Endodermal cell (in vitro differentiated cells): ENCODE results near the gene TMEM45B. TPM values are rescaled to one million over a fixed set of nuclear protein-coding genes. Genes with fewer than 3 reads are reported as not detected.

Source experiments
- DNase-seq: peaks from one replicate; pipeline ENCODE4 v3.0.0-alpha.2; 2017
- H3K27ac ChIP-seq: 2 replicates; pipeline ENCODE4 v1.5.1; 2013; ENCODE audit warnings: mild to moderate bottlenecking, low read depth, low read length, moderate library complexity
- H3K27me3 ChIP-seq: 2 replicates; pipeline ENCODE4 v1.6.1; 2013; ENCODE audit warnings: mild to moderate bottlenecking, low read length, moderate library complexity; ENCODE audit not compliant: insufficient read depth, control insufficient read depth, poor library complexity, severe bottlenecking
- H3K36me3 ChIP-seq: 2 replicates; pipeline ENCODE4 v1.7.0; 2013; ENCODE audit warnings: mild to moderate bottlenecking, low read length, moderate library complexity; ENCODE audit not compliant: control insufficient read depth, insufficient read depth
- H3K4me1 ChIP-seq: one replicate; pipeline ENCODE4 v1.7.0; 2013; ENCODE audit warnings: low read length; ENCODE audit not compliant: control insufficient read depth, insufficient read depth
- H3K4me3 ChIP-seq: 2 replicates; pipeline ENCODE4 v1.5.1; 2013; ENCODE audit warnings: mild to moderate bottlenecking, low read length, moderate library complexity
- H3K9ac ChIP-seq: 2 replicates; pipeline ENCODE4 v1.6.1; 2013; ENCODE audit warnings: mild to moderate bottlenecking, low read length, moderate library complexity; ENCODE audit not compliant: poor library complexity, severe bottlenecking; ENCODE audit errors: extremely low read depth
- H3K9me3 ChIP-seq: 2 replicates; pipeline ENCODE4 v1.6.1; 2013; ENCODE audit warnings: mild to moderate bottlenecking, low read length, moderate library complexity; ENCODE audit not compliant: control insufficient read depth
- H3K27ac Mint-ChIP-seq: 2 replicates; pipeline ENCODE4 v1.8.0; 2020; ENCODE audit warnings: mixed read lengths
- H3K27me3 Mint-ChIP-seq: 2 replicates; pipeline ENCODE4 v1.8.0; 2021; ENCODE audit warnings: mild to moderate bottlenecking, mixed read lengths; ENCODE audit not compliant: insufficient read depth
- H3K36me3 Mint-ChIP-seq: 2 replicates; pipeline ENCODE4 v1.8.0; 2020; ENCODE audit warnings: low read depth, mixed read lengths
- H3K4me1 Mint-ChIP-seq: 2 replicates; pipeline ENCODE4 v1.8.0; 2020; ENCODE audit warnings: mixed read lengths
- H3K4me3 Mint-ChIP-seq: 2 replicates; pipeline ENCODE4 v1.8.0; 2020; ENCODE audit warnings: mild to moderate bottlenecking, moderate library complexity, mixed read lengths
- H3K9me3 Mint-ChIP-seq: 2 replicates; pipeline ENCODE4 v1.8.0; 2020; ENCODE audit warnings: mild to moderate bottlenecking, mixed read lengths
- whole genome bisulfite sequencing, 2 experiments: methylation state at CpG; one replicate each; pipeline versions ENCODE4 v1.1.5 to v1.1.7; 2013; ENCODE audit warnings: missing lambda C conversion rate in 2 of 2, mixed read lengths in 1 of 2; ENCODE audit not compliant: insufficient coverage in 1 of 2, insufficient read length in 1 of 2; 5-methylcytosine and 5-hydroxymethylcytosine counted together
- total RNA-seq, 2 donors: library from RNA; stranded (reverse); fragmentation: NEBNext Ultra II Directional in 1 of 2; extraction: Animal tissue kit (Norgen Biotek cat#: 25700) in 1 of 2; gene quantifications; 2 replicates in 1 of 2; 3 replicates in 1 of 2; pipeline ENCODE4 v1.2.1, GENCODE V29; 2021
- TF ChIP-seq, protein P1 (sequence below): fragments of 200-600 bp; sonication (generic); conservative IDR thresholded peaks from 2 replicates; pipeline ENCODE4 v1.5.0; 2021; ENCODE audit warnings: antibody characterized with exemption, mild to moderate bottlenecking

Gene TMEM45B
- total RNA-seq, 2 donors from 2014 or later = not detected

DNA sequence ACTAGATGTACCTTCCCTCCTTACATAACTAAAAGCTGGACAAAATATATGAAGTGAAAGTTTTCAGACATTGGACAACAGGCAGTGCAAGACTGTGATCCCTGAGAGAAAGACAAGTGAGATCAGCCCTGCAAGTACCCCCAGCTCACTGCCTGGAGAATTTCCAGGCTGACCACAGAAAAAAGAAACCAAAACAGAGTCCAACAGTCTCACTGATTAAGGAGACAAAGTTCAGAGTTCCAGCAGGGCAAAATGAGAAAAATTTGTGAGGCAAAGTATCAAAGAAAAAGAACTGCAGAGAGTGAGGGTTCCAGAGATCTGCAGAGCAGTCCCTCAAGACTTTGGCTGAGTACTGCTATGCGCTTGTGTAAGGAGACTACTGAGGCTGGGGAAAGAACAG is 47.3 kb upstream of the TMEM45B start:
- no peaks in the 10 kb centered on the region for H3K27me3 Mint-ChIP-seq
- no peaks in the 10 kb centered on the region for H3K36me3 Mint-ChIP-seq
- TF ChIP-seq, protein P1, sequence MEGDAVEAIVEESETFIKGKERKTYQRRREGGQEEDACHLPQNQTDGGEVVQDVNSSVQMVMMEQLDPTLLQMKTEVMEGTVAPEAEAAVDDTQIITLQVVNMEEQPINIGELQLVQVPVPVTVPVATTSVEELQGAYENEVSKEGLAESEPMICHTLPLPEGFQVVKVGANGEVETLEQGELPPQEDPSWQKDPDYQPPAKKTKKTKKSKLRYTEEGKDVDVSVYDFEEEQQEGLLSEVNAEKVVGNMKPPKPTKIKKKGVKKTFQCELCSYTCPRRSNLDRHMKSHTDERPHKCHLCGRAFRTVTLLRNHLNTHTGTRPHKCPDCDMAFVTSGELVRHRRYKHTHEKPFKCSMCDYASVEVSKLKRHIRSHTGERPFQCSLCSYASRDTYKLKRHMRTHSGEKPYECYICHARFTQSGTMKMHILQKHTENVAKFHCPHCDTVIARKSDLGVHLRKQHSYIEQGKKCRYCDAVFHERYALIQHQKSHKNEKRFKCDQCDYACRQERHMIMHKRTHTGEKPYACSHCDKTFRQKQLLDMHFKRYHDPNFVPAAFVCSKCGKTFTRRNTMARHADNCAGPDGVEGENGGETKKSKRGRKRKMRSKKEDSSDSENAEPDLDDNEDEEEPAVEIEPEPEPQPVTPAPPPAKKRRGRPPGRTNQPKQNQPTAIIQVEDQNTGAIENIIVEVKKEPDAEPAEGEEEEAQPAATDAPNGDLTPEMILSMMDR = no peak
- Histone ChIP-seq H3K4me1 (no peaks in the 10 kb centered on the region), H3K36me3 (no peaks in the 10 kb centered on the region), H3K27me3 (no peaks in the 10 kb centered on the region), H3K4me3 (no peak overlapping the region), H3K9ac (no peak overlapping the region), H3K9me3 (no peaks in the 10 kb centered on the region), H3K27ac (no peak overlapping the region)
- no peak overlapping the region for H3K4me3 Mint-ChIP-seq
- peaks cover 1% of the 10 kb centered on the region for H3K4me1 Mint-ChIP-seq
- H3K9me3 Mint-ChIP-seq = no peaks in the 10 kb centered on the region
- no peak for DNase-seq
- H3K27ac Mint-ChIP-seq = no peak overlapping the region
- WGBS, 2 experiments = 94 to 100% methylated on average over 1 of the region's 1 CpG

DNA sequence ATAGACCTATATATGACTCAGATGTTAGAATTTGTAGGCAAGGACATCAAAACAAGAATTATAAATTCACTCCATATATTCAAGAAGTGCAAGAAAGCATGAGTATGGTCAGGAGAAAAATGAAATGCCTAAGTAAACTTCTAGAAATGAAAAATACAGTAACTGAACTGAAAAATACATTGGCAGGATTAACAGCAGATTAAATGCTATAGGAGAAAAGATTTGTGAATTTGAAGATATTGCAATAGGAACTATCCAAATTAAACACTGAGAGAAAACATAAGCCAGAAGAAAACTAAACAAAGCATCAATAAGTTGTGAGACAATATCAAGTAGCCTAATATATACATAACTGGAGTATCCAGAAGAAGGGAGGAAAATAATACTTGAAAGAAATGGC is 46.6 kb upstream of the TMEM45B start:
- Mint-ChIP-seq H3K27me3 (no peaks in the 10 kb centered on the region), H3K27ac (no peak overlapping the region), H3K4me1 (peaks cover 1% of the 10 kb centered on the region), H3K9me3 (no peaks in the 10 kb centered on the region), H3K4me3 (no peak overlapping the region), H3K36me3 (no peaks in the 10 kb centered on the region)
- no peak overlapping the region for H3K27ac ChIP-seq
- no peaks in the 10 kb centered on the region for H3K36me3 ChIP-seq
- H3K9ac ChIP-seq = no peak overlapping the region
- H3K9me3 ChIP-seq = no peaks in the 10 kb centered on the region
- DNase-seq = no peak
- no peaks in the 10 kb centered on the region for H3K27me3 ChIP-seq
- no peak overlapping the region for H3K4me3 ChIP-seq
- no peaks in the 10 kb centered on the region for H3K4me1 ChIP-seq
- TF ChIP-seq, protein P1 = no peak

DNA sequence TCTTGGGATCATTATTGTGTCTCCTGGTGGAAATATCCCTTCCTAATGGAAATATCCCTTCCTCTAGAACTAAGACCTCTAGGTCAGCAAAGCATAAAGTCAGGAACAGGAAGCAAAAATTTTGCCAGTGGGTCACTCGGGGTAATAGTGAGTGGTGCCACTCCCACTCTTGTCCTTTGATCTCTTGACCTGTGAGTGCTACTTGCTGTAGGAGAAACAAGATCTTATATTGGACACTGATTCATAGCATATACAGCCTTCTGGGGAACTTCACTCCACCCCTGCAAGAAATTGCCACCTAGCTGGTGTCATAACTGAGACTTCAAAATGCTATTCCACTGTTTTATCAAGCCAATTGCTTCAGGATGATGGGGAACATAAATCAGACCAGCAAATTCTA is 44.7 kb upstream of the TMEM45B start:
- Mint-ChIP-seq H3K36me3 (no peaks in the 10 kb centered on the region), H3K4me1 (peaks cover 1% of the 10 kb centered on the region), H3K9me3 (no peaks in the 10 kb centered on the region), H3K27me3 (no peaks in the 10 kb centered on the region), H3K4me3 (no peak overlapping the region), H3K27ac (no peak overlapping the region)
- no peaks in the 10 kb centered on the region for H3K4me1 ChIP-seq
- TF ChIP-seq, protein P1 = no peak
- H3K4me3 ChIP-seq = no peak overlapping the region
- H3K27ac ChIP-seq = no peak overlapping the region
- H3K9me3 ChIP-seq = no peaks in the 10 kb centered on the region
- DNase-seq = no peak
- H3K9ac ChIP-seq = no peak overlapping the region
- H3K27me3 ChIP-seq = no peaks in the 10 kb centered on the region
- WGBS, 2 experiments = 86 to 100% methylated on average over 1 of the region's 1 CpG
- H3K36me3 ChIP-seq = no peaks in the 10 kb centered on the region
